PC-3 (cell line): ENCODE measurements around the gene FNDC10.

Experiments used
- EZH2 ChIP-seq: fragments of 300-600 bp; sonication (generic); IDR thresholded peaks from one replicate; pipeline ENCODE4 v1.6.1; 2017; ENCODE audit warnings: antibody characterized with exemption, mild to moderate bottlenecking, low read length; ENCODE audit not compliant: unreplicated experiment
- EZH2phosphoT487 ChIP-seq: fragments of 300-600 bp; sonication (generic); IDR thresholded peaks from 2 replicates; pipeline ENCODE4 v1.6.1; 2018; ENCODE audit warnings: mild to moderate bottlenecking, antibody characterized with exemption, low read length, borderline replicate concordance
- TF ChIP-seq, protein P1 (sequence below): fragments of 300-600 bp; sonication (generic); conservative IDR thresholded peaks from 2 replicates; pipeline ENCODE4 v1.5.1; 2017; ENCODE audit warnings: antibody characterized with exemption, low read depth, mild to moderate bottlenecking, low read length

DNA sequence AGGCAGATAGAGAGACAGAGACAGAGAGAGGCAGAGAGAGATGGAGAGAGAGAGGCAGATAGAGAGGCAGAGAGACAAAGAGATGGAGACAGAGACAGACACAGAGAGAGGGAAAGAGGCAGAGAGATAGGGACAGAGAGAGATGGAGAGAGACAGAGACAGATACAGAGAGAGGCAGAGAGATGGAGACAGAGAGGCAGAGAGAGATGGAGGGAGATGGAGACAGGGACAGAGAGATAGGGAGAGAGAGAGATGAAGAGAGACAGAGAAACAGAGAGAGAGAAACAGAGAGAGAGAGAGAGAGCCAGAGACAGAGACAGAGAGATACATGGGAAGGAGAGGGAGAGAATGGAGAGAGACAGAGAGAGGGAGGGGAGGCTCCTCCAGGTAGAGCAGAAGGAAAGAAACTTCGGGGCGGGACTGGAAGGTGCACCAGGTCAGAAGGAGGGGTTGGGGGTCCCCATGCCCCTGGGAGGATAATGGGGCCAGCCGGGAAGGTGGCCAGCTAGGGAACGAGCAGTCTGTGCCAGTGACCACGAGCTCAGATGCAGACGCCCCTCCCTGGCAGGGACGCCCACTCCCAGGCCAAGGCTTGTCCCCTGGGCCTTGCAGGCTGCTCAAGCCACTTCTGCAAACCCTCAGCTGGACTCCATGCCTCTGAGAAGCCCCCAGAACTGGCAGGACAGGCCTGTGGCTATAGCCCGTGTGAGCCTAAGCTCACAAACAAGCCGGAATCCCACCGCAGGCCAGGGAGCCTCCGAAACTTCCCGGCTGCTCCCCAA lies 3.3 kb downstream of the FNDC10 start:
- TF ChIP-seq, protein P1, sequence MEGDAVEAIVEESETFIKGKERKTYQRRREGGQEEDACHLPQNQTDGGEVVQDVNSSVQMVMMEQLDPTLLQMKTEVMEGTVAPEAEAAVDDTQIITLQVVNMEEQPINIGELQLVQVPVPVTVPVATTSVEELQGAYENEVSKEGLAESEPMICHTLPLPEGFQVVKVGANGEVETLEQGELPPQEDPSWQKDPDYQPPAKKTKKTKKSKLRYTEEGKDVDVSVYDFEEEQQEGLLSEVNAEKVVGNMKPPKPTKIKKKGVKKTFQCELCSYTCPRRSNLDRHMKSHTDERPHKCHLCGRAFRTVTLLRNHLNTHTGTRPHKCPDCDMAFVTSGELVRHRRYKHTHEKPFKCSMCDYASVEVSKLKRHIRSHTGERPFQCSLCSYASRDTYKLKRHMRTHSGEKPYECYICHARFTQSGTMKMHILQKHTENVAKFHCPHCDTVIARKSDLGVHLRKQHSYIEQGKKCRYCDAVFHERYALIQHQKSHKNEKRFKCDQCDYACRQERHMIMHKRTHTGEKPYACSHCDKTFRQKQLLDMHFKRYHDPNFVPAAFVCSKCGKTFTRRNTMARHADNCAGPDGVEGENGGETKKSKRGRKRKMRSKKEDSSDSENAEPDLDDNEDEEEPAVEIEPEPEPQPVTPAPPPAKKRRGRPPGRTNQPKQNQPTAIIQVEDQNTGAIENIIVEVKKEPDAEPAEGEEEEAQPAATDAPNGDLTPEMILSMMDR, result no peak
- TF ChIP-seq EZH2phosphoT487, result no peak
- TF ChIP-seq EZH2, result no peak
